Subcutaneous abdominal adipose tissue (tissue), 5 donors: ENCODE results near the gene ANKRD36.
"Not testable (repeated sequence)": the region's sequence is repeated elsewhere in the genome, so short reads cannot be mapped to it uniquely, and the experiment has no call there.

Source experiments
- H3K27ac ChIP-seq: one replicate; pipeline ENCODE4 v1.7.0; 2013; ENCODE audit warnings: low read depth, mild to moderate bottlenecking, inconsistent platforms, low read length, moderate library complexity
- H3K27me3 ChIP-seq, 5 donors: one replicate each; pipeline ENCODE4 v1.7.0; 2013; ENCODE audit warnings: low read length in 5 of 5, inconsistent platforms in 1 of 5; ENCODE audit not compliant: control insufficient read depth in 5 of 5, insufficient read depth in 4 of 5
- H3K36me3 ChIP-seq, 5 donors: one replicate each; pipeline ENCODE4 v1.7.0; 2013; ENCODE audit warnings: low read length in 5 of 5; ENCODE audit not compliant: control insufficient read depth in 5 of 5, insufficient read depth in 5 of 5
- H3K4me1 ChIP-seq, 5 donors: one replicate each; pipeline ENCODE4 v1.7.0; 2013; ENCODE audit warnings: low read length in 5 of 5, mild to moderate bottlenecking in 3 of 5, moderate library complexity in 1 of 5; ENCODE audit not compliant: control insufficient read depth in 5 of 5, insufficient read depth in 5 of 5
- H3K4me3 ChIP-seq, 5 donors: one replicate each; pipeline ENCODE4 v1.7.0; 2013; ENCODE audit warnings: low read length in 5 of 5, low read depth in 1 of 5
- H3K9ac ChIP-seq, 5 donors: one replicate each; pipeline ENCODE4 v1.7.0; 2013; ENCODE audit warnings: low read length in 5 of 5, mild to moderate bottlenecking in 4 of 5, moderate library complexity in 3 of 5
- H3K9me3 ChIP-seq, 5 donors: one replicate each; pipeline ENCODE4 v1.7.0; 2013; ENCODE audit warnings: low read length in 5 of 5; ENCODE audit not compliant: control insufficient read depth in 5 of 5
- donor health status: healthy.
- donor health status: healthy.
- donor health status: healthy.
- donor health status: healthy.
- donor health status: healthy.

ANKRD36 gene

DNA sequence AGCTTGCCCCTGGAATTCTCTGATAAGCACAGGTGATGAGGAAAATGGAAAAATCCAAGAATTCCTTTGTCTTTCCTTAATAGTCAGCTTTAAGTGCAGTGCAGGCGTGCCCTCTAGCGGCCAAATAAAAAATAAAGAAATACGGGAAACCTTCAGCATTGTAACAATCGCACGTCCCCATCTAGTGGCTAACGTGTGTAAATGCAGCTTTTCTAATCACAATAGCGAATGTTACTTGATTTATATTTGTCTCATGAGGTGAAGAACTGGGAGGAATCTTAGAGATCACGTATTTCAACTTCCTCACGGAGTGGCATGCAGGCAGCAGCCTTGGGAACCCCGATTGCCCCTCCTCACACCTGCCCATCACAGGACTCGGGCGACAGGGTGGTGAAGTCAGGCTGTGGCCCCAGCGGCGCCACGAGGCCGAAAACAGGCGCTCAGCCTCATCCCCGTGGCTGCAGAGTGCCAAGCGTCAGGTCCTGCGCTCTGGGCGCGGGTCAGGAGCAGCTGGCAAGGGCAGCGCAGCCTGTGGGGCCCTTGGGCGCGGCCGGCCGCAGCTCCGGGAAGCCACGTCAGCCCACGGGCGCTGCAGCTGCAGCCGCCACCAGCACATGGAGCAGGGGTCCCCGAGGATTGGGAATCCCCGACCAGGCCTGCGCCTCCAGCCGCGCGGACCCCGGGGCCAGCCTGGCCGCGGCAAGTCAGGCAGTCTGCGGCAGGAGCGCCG, 468 bp upstream of the ANKRD36 start:
- Histone ChIP-seq H3K9ac (peak overlapping the region in 2 of 5 donors; percentile 58 to 77), H3K4me3 (peak overlapping the region; percentile 62 to 77 (median 72)), H3K27ac (peak overlapping the region; percentile 72)
- not testable (repeated sequence) for H3K9me3 ChIP-seq, H3K27me3 ChIP-seq, H3K4me1 ChIP-seq, H3K36me3 ChIP-seq

DNA sequence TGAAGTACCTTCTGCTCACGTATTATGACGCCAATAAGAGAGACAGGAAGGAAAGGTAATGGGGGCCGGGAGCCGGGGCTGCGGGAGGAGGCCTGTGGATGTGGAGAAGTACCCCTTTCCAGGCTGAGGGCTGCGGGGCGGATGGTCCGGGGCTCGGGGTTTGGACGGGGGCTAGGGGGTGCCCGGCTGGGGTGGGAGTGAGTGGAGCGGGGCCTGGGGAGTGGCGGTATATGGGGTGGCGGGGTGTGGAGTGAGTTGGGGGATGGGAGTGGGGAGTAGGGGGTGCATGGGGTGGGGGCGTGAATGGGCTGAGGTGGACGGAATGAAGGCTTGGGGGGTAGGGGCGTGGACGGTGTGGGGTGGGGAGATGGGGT, 916 bp downstream of the ANKRD36 start:
- Histone ChIP-seq H3K9ac (peak overlapping the region in 4 of 5 donors; percentile 60 to 81 (median 72)), H3K27ac (peak overlapping the region; percentile 50), H3K4me3 (peak overlapping the region; percentile 70 to 92 (median 76))
- H3K4me1 ChIP-seq, H3K36me3 ChIP-seq, H3K27me3 ChIP-seq, H3K9me3 ChIP-seq: not testable (repeated sequence)

DNA sequence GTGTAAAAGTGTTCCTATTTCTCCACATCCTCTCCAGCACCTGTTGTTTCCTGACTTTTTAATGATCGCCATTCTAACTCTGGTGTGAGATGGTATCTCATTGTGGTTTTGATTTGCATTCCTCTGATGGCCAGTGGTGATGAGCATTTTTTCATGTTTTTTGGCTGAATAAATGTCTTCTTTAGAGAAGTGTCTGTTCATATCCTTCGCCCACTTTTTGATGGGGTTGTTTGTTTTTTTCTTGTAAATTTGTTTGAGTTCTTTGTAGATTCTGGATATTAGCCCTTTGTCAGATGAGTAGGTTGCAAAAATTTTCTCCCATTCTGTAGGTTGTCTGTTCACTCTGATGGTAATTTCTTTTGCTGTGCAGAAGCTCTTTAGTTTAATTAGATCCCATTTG, 16.1 kb downstream of the ANKRD36 start:
- H3K4me3 ChIP-seq, H3K9me3 ChIP-seq, H3K27me3 ChIP-seq, H3K27ac ChIP-seq, H3K36me3 ChIP-seq, H3K9ac ChIP-seq, H3K4me1 ChIP-seq: not testable (repeated sequence)

DNA sequence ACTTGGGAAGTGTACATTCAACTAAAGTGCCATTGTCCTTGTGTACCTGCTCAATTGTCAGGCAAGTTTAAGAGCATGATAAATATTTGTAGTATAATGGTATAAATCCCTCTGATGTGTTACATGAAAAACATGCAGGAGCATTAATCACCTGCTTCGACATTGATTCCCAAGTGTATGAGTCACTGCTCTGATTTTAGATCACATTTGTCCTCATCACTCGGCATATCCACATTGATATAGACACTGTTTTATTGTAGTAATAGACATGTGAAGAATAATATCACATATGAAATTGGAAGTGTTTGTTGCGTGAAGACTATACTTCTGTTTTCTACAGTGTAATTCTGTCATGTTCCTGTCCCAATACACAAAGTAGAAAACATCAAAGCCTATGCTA, 31.1 kb downstream of the ANKRD36 start:
- not testable (repeated sequence) for H3K27me3 ChIP-seq, H3K9ac ChIP-seq, H3K4me3 ChIP-seq, H3K9me3 ChIP-seq, H3K27ac ChIP-seq, H3K4me1 ChIP-seq
- H3K36me3 ChIP-seq: peaks cover 4 to 17% (median 12%) of the 10 kb centered on the region in 5 donors

DNA sequence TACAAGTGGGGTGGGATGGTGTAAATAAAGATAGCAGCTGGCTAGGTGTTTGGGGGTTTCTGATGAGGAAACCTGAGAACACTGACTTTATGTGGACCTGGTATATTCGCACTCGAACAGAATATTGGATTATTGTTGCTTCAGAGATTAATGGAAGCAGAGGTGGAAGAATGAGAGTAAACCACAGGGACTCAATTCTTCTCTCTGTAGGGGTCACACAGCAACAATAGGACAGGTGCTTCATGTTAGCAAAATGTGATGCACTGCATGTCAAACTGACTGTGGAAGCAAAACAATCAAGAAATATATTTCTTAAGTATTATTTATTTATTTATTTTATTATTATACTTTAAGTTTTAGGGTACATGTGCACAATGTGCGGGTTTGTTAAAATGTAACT, 53.6 kb downstream of the ANKRD36 start:
- not testable (repeated sequence) for H3K9me3 ChIP-seq, H3K4me3 ChIP-seq, H3K27me3 ChIP-seq, H3K27ac ChIP-seq, H3K4me1 ChIP-seq, H3K9ac ChIP-seq
- H3K36me3 ChIP-seq: peaks cover 0 to 14% (median 2%) of the 10 kb centered on the region in 5 donors

DNA sequence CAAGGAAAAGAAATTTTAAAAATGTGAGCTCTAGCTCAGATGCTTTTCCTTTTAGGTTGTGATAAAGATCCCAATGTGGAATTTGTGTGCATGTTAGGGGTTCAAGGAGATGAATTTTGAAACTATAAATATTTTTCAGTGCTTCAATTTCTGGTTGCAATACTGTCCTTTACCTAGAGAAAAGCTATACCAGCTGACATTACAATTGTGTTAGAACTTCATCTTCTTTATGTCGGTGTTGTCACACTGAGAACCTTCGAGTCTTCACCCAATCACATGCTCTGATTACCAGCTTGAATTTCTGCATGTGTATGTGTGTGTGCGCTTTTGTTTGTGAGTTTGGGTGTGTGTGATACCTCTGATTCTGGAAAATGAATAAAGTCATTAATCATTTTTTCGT, 55.0 kb downstream of the ANKRD36 start:
- H3K4me3 ChIP-seq, H3K4me1 ChIP-seq, H3K27ac ChIP-seq, H3K27me3 ChIP-seq, H3K9ac ChIP-seq, H3K9me3 ChIP-seq: not testable (repeated sequence)
- H3K36me3 ChIP-seq: peaks cover 0 to 14% (median 2%) of the 10 kb centered on the region in 5 donors

DNA sequence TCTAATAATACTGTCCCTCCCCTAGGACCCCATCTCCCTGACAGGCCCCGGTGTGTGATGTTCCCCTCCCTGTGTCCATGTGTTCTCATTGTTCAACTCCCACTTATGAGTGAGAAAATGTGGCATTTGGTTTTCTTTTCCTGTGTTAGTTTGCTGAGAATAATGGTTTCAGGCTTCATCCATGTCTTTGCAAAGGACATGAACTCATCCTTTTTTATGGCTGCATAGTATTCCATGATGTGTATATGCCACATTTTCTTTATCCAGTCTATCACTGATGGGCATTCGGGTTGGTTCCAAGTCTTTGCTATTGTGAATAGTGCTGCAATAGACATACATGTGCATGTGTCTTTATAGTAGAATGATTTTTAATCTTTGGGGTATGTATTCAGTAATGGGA, 55.6 kb downstream of the ANKRD36 start:
- H3K4me1 ChIP-seq, H3K27ac ChIP-seq, H3K9me3 ChIP-seq, H3K27me3 ChIP-seq, H3K4me3 ChIP-seq, H3K9ac ChIP-seq: not testable (repeated sequence)
- H3K36me3 ChIP-seq: peaks cover 0 to 14% (median 2%) of the 10 kb centered on the region in 5 donors

DNA sequence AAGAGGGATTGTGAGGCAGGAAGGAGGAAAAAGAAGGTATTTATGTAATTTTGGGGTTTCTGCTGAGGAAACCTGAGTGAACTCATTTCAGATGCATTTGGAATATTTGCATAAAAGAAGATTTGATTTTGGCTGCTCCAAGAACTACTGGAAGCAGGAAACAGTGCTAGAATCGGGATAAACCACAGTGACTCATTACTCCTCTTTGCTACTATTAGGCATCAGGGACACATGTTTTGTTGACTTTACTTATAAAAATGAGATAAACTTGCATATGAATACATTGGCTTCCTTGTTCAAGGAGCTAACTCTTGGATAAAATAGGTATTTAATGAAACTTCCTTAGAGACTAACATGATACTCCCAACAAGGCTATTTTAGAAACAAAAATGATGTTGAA, 67.4 kb downstream of the ANKRD36 start:
- H3K27ac ChIP-seq, H3K9ac ChIP-seq, H3K27me3 ChIP-seq, H3K4me1 ChIP-seq, H3K9me3 ChIP-seq, H3K4me3 ChIP-seq: not testable (repeated sequence)
- H3K36me3 ChIP-seq: peaks cover 0 to 13% (median 3%) of the 10 kb centered on the region in 5 donors

DNA sequence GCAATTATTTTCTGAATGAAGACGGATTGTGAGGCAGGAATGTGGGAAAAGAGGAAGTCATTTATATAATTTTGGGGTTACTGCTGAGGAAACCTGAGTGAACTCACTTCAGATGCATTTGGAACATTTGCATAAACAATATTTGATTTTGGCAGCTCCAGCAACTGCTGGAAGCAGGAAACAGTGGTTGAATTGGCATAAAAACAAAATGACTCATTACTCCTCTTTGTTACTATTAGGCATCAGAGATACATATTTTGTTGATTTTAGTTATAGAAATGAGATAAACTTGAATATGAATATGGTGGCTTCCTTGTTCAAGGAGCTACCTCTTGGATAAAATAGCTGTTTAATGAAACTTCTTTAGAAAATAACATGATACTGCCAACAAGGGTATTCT, 82.4 kb downstream of the ANKRD36 start:
- not testable (repeated sequence) for H3K27me3 ChIP-seq, H3K4me3 ChIP-seq, H3K9ac ChIP-seq, H3K9me3 ChIP-seq, H3K27ac ChIP-seq, H3K4me1 ChIP-seq
- H3K36me3 ChIP-seq: peaks cover 23 to 57% (median 49%) of the 10 kb centered on the region in 5 donors

DNA sequence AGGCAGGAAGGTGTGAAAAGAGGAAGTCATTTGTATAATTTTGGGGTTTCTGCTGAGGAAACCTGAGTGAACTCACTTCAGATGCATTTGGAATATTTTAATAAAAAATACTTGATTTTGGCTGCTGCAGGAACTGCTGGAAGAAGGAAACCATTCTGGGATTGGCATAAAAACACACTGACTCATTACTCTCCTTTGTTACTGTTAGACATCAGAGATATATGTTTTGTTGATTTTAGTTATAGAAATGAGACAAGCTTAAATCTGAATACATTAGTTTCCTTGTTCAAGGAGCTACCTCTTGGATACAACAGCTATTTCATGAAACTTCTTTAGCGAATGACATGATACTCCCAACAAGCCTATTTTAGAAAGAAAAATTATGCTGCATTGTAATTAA, 84.3 kb downstream of the ANKRD36 start:
- H3K9me3 ChIP-seq, H3K27ac ChIP-seq, H3K4me1 ChIP-seq, H3K27me3 ChIP-seq, H3K9ac ChIP-seq, H3K4me3 ChIP-seq: not testable (repeated sequence)
- peaks cover 18 to 54% (median 43%) of the 10 kb centered on the region in 5 donors for H3K36me3 ChIP-seq

DNA sequence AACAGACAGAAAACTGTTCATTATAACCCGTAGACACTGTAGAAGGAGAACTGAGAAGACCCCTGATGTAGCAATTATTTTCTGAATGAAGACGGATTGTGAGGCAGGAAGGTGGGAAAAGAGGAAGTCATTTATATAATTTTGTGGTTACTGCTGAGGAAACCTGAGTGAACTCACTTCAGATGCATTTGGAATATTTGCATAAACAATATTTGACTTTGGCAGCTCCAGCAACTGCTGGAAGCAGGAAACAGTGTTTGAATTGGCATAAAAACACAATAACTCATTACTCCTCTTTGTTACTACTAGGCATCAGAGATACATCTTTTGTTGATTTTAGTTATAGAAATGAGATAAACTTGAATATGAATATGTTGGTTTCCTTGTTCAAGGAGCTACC, 87.9 kb downstream of the ANKRD36 start:
- H3K27me3 ChIP-seq, H3K9me3 ChIP-seq, H3K27ac ChIP-seq, H3K9ac ChIP-seq, H3K4me3 ChIP-seq: not testable (repeated sequence)
- H3K4me1 ChIP-seq: peaks cover 0 to 11% (median 0%) of the 10 kb centered on the region in 5 donors
- peaks cover 14 to 43% (median 29%) of the 10 kb centered on the region in 5 donors for H3K36me3 ChIP-seq
